SIG-M5 treated with dmso at 0.1 percent for 504 hours (cell line): ENCODE results near the gene FAM83B.
"Not testable (repeated sequence)": the region's sequence is repeated elsewhere in the genome, so short reads cannot be mapped to it uniquely, and the experiment has no call there.

Experiments used
- DNase-seq: peaks from one replicate; lab custom pipeline; 2025; ENCODE audit not compliant: unreplicated experiment; lab: John Stamatoyannopoulos, UW

FAM83B gene

DNA sequence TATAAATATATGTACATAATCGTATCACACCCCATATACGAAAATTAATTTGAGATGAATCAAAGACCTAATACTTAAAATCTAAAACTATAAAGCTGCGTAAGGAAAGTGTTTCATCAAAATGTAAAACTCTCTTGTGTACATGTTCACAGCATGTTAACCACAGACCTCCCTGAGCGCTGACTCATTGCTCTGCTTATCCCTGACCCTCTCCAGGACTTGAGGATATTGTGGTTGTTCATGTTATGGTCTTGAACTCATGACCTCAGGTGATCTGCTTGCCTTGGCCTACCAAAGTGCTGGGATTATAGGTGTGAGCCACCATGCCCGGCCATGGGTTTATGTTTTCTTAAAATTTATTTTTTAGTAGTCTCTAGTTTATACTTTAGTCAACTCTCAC, 14.2 kb downstream of the FAM83B start:
- no peak for DNase-seq

DNA sequence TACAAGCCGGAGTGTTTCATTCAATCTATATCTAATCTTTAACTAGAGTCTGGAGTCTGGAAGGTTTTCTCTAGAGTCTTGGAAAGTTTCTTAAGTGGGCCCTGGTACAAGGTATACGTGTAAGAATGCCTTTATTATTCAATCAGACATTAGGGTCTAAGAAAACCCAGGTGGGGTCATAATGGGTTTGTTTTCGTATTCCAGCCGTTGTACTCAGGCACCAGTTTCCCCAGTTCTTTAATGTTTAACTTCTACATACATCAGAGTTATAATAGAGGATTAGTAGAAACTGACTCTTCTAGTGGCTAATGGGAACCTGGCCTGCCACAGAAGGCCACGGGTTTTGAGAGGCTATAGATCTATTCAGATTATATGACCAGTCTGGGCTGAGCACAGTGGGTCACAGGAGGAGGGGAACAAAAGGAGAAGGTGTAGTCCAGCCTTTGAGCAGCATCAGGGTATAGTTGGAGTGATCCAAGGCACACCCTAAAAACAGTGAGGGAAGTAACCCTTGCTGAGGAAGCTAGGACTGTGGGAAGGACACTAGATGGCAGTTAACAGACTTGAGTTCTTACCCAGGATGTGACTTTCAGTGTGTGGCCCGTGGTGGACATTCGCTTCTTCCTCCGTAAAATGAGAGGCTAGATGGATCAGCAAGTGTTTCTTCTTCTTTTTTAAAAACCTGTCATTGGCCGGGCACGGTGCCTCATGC, 15.5 kb downstream of the FAM83B start:
- no peak for DNase-seq

DNA sequence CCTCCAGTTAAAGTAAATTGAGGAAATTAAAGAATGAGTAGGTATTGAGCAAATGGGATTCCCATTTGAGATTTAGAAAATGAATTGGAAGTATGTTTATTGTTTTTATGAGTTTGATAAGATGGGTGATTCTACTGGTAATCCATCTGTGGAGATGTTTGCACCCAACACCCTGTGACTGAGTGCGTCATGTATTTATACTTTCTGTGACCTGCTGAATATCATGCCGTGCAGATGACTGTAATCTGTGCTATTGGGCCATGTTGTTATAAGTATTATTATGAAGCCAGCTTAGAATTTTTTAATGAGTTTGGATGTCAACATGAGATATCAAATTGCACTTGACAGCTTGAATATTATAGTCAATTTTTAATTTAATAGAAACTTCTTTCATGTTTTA, 17.7 kb downstream of the FAM83B start:
- DNase-seq: no peak

DNA sequence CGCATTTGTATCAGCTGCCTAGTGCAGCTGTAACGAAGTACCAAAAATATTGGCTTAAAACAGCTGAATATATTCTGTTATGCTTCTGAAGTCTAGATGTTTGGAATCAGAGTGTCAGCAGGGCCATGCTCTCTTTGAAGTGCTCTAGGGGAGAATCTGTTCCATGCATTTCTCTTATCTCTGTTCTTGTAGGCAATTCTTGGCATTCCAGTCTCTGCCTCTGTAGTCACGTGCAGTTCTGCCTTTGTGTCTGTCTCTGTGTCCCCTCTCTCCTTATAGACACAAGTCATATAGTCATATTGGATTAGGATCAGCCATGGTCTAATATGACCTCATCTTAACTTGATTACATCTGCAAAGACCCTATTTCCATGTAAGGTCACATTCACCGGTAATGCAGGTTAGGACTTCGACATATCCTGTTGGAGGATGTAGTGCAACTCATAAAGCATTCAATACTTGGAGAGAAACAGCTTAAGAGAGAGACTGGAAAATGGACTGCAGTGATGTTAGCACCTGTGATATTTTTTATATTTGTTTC, 18.6 kb downstream of the FAM83B start:
- no peak for DNase-seq

DNA sequence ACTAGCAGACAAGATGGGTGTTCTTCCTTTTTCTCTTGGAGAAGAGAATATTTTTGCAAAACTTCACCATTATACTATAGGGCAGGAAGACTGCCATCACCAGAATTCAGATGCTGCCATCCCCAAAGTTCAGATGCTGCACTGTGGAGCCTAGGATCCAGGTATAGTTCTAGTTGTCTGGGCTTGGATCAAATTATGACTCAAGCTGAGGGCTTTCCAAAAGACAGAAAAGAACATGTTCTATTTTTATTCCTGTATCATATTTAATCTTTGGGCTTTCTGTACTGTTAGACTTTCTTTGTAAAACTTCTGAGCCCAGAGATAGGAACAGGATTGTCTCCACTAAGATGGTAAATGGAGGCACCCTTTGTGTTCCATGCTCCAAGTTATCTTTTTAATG, 22.0 kb downstream of the FAM83B start:
- DNase-seq: no peak

DNA sequence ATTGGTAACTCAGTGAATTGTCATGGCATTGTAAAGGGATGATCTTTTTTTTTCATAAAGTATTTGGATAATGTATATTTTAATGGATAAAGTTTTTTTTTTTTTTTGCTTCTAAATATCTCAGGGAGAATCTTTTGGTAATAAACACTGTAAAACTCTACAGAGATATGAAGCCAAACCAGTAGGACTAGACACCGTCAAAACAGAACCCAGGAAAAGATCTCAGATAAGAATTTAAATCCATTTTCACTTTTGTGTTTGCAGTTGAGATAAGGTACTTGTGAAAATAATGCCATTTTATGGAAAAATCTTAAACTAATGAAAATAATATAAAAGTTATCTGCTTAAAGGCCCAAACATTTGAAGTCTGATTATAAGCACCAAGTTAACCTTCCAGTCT, 27.0 kb downstream of the FAM83B start:
- DNase-seq: no peak

DNA sequence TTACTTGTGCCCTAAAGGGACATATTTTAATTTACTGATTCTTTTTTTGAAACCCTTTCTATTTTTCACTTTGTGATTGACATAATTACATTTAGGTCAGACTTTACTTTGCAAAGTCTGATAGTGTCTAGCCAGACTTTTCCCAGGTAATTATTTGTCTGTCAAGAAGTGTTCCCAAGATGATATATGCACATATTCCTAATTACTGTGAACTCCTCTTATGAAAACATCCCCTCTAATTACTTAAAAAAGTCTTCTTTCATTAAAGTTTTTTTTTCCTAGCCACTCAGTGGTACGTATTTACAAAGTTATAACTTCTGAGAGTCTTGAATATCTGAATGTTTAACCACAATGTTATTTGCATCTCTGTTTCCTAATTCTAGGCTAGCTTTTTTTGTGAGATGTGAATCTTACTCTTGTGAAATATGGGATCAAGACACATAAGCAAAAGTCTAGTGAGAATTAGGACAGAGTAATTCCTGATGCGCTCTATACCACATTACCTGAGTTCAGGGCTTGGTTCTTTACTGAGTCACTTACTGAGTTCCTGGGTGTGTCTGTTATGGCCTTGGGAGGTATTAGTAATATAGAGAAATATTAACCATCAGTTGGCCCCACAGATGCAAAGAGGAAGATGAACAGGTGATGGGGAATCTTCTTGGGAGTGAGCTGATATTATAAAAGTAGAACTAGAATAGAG, 27.9 kb downstream of the FAM83B start:
- no peak for DNase-seq

DNA sequence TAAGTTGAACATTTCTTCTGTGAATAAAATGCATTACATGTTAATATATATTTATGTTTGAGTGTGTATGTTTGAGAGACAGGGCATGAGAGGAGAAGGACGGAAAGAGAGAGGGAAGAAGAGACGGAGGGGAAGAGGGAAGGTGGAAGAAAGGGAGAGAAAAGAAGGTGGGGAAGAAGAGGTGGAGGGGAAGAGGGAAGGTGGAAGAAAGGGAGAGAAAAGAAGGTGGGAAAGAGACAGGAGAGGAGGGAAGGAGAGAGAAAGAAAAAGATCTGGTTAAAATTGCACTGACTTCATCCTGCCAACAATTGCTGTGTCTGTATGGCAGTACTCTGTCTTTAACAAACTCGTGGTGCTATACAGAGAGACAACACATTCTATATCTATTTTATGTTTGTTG, 29.0 kb downstream of the FAM83B start:
- no peak for DNase-seq

DNA sequence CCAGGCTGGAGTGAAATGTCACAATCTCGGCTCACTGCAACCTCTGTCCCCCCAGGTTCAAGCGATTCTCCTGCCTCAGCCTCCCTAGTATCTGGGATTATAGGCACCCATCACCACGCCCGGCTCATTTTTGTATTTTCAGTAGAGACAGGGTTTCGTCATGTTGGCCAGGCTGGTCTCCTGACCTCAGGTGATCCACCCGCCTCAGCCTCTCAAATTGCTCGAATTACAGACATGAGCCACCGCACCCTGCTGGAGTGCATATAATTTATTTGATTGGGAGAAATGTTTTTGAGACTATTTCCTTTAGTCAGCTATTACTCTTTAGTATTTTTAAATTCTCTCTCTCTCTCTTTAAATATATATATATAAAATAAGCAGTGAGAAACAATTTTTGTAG, 29.8 kb downstream of the FAM83B start:
- no peak for DNase-seq

DNA sequence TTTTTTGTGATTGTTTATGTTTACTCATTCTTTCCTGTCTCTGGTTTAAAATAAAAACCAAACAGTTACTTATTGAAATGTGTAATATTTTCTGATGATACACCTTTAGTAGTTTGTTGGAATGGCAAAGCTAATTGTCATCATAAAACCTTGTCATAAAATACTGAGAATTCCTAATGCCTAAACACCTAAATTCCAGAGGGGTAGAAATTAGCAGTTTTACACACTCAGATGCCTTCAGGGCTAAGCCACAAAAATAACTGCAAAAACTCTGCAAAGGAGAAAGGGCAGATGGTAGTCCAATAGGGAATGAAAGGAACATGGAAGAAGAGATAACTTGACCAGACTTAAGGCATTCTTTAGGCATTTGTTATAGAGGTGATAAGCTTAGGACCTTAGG, 30.3 kb downstream of the FAM83B start:
- DNase-seq: no peak

DNA sequence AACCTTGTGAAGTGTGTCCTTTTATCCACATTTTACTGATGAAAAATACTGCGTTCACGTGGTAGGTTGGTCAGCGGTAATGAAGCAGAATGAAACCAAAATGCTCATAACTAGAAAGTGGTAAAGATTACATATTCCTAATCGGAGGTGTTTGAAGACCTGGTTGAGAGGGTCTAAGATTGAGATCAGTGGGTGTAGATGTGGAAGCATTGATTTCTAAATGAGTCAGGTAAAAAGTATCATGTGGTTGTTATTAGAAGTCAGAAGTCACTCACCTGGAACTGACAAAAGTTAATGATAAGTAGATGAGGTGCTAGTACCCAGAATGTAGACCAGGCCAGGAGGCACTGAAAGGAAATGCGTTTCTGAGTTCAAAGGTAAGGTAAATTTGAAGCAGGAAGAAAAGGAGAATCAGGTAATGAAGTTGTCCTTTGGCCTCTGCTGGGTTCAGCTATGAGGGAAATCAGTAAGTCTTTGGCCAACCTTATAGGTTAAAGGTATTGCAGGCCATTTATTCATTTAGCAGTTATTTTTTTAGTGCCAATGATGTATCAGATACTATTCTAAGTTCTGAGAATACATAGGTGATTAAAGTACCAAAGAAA, 31.2 kb downstream of the FAM83B start:
- DNase-seq: no peak

DNA sequence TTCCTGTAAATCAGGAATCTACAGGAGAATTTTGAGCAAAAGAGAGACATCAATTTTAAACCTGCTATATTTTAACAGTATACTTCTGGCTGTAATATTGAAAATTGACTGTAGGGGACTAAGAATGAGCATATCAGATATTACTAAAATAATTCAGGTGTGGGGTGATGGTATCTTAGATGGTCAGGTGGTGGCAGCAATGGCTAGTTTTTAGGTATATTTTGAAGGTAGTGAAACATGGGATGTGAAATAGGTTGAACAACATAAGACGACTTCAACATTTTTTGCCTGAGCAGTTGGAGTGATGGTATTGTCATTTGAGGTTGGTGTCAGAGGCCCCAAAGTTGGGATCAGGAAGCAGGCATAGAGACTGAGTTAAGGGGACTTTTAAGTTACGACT, 32.1 kb downstream of the FAM83B start:
- DNase-seq: no peak

DNA sequence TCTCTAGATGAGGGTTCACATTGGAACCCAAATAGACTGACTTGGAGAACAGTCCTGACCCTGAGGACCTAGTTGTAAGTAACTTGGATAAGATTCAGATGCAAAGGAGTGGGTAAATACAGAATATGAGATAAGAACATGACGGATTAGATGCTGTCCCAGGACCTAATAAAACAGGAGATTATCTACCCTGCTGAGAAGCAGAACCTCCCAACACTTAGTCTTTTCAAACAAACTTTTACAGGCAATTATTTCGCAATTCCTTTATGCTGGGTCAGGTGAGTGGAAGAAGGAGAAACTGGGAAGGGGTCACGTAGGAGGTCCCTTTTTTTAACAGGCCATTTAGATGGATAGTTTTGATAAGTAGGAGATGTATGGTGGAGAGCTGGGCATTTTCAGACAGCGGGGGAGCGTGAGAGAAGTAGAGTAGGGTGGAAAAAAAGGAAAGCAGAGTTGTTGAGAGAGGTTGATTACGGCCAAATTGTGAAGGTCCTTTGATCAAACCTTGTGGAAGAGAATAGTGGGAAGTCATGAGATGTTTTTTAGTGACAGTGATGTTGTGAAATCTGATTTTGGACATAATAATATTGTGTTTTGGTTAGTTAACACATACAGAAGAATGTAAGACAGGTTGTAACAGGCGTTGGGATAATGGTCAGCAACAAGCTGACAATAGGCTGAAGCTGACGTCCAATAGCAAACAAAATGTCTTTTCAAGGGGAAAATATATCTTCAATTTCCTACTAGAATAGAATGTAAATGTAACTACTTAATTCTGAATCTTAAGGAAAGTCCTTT, 32.8 kb downstream of the FAM83B start:
- DNase-seq: no peak

DNA sequence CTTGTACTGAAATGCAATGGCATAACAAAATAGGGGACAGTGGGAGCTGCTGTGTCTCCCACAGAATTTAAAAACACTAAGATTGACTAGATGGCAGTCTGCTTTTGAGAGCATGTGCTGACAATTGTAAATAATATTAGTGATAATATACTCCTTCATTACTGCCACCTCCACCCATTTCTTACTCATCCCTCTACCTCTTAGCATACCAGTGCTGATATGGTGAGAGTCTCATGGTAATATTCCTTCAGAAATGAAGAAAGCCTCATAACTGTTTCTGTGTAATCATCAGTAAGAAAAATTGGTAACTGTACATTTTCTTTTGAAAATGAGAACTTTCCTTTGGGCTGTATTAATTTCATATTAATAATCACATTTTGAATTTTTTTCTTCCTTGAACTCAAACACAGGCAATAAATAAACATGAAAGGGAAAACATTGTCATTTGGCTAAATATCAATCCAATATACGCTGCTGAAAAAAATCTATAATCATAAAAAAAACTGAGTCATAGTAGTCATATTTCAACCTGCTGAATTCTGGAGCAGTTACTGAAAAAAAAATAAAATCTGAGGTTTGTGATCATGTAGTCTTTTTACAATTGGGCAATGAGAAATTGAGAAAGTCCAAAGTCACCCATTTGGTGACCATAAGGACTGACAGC, 34.6 kb downstream of the FAM83B start:
- no peak for DNase-seq

DNA sequence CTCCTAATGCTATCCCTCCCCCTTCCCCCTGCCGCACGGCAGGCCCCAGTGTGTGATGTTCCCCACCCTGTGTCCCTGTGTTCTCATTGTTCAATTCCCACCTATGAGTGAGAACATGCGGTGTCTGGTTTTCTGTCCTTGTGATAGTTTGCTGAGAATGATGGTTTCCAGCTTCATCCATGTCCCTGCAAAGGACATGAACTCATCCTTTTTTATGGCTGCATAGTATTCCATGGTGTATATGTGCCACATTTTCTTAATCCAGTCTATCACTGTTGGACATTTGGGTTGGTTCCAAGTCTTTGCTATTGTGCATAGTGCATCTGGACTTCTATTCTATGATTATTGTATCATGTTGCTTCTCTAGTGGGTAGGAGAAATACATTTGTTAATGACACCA, 35.3 kb downstream of the FAM83B start:
- DNase-seq: not testable (repeated sequence)

DNA sequence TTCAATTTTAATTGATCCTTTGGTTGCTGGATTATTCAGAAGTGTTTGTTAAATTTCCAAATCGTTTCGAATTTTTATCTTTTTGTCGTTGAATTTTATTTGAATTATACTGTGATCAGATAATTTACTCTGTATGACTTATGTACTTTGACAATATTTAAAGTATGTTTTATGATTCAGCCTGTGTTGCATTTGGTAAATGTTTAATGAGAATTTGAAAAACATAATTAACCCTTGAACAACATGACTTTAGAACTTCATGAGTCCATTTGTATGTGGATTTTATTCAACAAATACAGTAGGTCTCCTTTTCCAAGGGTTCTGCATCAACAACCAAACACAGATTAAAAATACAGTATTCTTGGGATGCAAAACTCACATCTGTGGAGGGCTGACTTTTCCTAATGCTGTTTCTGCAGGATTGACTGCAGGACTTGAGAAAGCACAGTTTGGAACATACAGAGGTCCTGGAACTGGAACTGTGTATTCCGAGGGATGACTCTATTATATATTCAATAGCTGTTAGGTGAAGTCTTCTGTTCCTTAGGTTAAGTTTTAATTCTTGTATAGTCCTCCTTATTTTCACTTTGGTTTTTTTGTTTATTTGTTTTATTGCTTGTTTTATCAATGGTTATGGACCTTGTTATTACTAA, 40.5 kb downstream of the FAM83B start:
- DNase-seq: no peak

DNA sequence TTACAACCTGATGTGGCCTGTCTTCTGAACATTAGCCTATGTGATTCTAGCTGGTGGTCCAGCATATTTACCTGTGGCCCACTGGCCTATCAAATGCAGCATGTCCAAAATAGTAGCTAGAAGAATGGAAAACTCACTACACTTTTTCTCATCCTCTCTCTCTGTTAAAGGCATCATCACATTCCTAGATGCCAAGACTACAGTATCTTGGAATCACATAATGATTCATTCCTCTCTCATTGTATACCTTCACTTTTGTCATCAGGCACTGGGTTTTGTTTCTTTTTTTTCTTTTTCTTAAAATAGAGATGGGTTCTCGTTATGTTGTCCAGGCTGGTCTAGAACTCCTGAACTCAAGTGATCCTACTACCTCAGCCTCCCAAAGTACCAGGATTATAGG, 45.0 kb downstream of the FAM83B start:
- DNase-seq: no peak

DNA sequence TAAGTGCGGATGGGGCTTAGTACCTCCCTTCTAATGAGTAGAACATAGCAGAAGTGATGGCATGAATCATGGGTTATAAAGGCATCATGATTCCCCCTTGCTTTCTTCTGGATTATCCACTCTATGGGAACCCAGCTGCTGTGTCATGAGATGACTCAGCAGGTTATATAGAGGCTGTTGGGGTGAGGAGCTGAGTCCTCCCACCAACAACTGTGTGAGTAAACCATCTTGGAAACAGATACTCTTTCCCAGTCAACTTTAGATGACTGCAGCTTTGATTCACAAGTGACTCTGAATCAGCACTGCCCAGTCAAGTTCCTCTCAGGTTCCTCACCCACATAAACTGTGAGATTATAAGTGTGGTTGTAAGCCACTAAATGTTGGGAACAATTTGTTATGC, 46.3 kb downstream of the FAM83B start:
- no peak for DNase-seq

DNA sequence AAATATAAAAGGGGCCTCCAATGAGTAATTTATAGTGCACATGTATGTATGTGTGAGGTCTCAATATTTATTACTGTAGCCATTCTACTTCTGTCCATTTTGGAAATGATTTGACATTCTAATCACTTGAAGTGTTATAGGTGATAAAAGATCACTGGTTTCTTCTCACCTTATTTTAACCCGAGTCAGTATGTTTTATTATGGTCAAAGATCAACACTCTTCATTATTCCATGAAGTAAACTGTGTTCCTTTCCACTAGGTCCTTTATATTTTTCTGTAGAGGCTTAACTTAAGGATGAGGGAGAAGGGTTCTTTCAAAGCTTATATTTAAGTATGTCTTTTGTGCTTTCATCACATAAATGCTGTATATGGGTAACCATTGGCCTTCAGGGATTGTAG, 47.2 kb downstream of the FAM83B start:
- DNase-seq: no peak

DNA sequence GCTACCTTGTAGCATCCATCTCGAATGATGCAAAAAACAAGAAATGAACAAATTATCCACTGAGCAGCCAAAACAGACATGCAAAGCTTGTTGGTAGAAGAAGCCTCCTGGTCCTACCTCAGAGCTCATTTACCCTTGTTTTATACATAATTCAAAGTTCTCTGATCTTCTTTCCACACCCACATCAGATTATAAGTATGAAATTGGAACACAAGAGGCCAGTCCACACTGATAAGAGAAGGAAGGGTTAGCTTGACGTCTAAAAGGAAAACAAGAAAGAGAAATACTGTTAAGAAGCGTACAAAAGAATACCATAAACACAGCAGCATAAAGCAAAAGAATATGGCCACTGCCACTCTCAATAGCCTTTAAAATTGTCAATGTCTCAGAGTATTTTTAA, 49.7 kb downstream of the FAM83B start:
- DNase-seq: no peak
